Retinal pigment epithelial cell (primary cell): ENCODE data around the gene SSR3.
A peak's percentile ranks its signal among the peaks of the same experiment; 100 is the strongest.

Experiments
- DNase-seq: peaks from one replicate; pipeline ENCODE4 v3.0.0-alpha.2; 2010; ENCODE audit warnings: low read depth
- H3K4me3 ChIP-seq: 2 replicates; pipeline ENCODE4 v1.5.1; 2011; ENCODE audit warnings: mild to moderate bottlenecking, low read length, control low read depth, moderate library complexity
- CTCF ChIP-seq: conservative IDR thresholded peaks from 2 replicates; pipeline ENCODE4 v1.5.1; 2011; ENCODE audit warnings: low read depth, low read length, control low read depth, inconsistent platforms

The SSR3 gene

GRCh38 chr3:156509189-156510174 lies 45.4 kb downstream of the SSR3 start:
- H3K4me3 ChIP-seq, result no peak overlapping the region
- peak; percentile 27 for DNase-seq
- TF ChIP-seq CTCF, result peak; percentile 43

- no peak overlapping the region for H3K4me3 ChIP-seq
- DNase-seq, result no peak
- TF ChIP-seq CTCF, result no peak
Observed at GRCh38 chr3:156507285-156507684, 47.6 kb downstream of the SSR3 start.

DNA sequence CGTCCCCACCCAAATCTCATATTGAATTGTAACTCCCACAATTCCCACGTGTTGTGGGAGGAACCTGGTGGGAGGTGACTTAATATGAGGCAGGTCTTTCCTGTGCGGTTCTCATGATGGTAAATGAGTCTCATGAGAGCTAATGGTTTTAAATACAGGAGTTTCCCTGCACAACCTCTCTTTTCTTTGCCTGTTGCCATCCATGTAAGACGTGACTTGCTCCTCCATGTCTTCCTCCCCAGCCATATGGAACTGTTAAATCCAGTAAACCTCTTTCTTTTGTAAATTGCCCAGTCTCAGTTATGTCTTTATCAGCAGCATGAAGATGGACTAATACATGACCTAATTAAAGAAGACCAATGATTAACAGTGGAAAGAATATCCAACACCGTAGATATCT lies 56.6 kb downstream of the SSR3 start:
- TF ChIP-seq CTCF, result no peak
- H3K4me3 ChIP-seq, result no peak overlapping the region
- no peak for DNase-seq

DNA sequence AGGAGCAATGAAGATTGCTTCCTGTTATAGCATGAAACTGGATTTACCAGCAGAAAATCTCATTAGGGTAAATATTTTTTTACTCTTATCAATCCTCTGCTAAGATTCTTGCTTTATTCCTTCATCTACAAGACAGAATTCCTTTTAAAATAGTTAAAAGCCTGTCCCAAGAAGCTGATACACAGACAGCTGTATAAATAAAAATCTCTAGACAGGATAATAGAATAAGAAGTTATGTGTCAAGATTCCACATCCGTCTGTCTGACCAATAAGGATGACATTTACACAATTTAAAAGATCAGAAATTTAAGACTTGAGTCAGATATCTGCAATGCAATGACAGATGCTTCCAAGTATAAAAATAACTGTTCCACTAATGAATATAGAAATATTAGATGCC lies 57.6 kb downstream of the SSR3 start:
- no peak overlapping the region for H3K4me3 ChIP-seq
- TF ChIP-seq CTCF, result no peak
- DNase-seq, result no peak

DNA sequence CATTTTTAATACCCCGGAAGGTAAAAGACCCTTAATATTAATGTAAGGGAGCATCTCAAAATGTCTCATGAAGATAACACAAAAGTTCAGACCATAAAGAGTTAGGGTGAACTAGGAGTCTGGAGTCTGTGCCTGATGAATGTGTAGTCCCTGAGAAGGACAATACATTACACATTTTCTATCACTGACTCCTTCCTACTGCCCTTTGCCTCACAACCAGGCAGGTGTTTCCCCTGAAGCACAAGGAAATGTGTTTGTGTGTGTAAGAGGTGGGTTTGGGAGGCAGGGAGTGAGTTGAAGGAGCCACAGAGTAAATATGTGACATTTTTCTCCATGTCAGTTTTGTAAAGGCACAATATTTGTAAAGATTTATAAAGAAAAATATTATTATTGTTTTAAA lies 59.1 kb downstream of the SSR3 start:
- no peak for DNase-seq
- no peak overlapping the region for H3K4me3 ChIP-seq
- TF ChIP-seq CTCF, result no peak

GRCh38 chr3:156493887-156494286 lies 61.0 kb downstream of the SSR3 start:
- TF ChIP-seq CTCF, result no peak
- H3K4me3 ChIP-seq, result no peak overlapping the region
- no peak for DNase-seq

DNA sequence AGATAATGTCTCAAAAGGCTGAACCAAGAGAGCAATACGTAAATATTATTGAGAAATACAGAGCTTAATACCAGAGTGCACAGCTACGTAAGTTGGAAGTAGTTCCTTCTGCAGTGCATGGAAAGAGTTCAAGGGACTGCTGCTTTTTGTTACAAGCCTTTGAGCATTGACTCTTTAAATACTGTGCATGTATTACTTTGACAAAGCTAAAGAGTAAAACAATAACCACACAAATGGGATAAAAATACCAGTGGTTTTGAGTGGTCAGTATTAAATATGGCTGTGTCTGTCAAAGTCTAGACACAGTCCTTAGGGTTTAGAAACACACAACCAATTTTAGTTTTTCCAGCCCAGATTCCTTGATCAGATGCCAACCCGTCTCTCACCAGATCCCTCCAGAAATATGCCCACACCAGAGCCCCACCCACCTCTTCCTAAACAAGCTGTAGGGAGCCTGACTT lies 62.1 kb downstream of the SSR3 start:
- H3K4me3 ChIP-seq, result no peak overlapping the region
- TF ChIP-seq CTCF, result no peak
- peak; percentile 55 for DNase-seq
